ENCODE measurements around the gene TRAK2.
"Not testable (repeated sequence)": the region's sequence is repeated elsewhere in the genome, so short reads cannot be mapped to it uniquely, and the experiment has no call there.

The TRAK2 gene, protein sequence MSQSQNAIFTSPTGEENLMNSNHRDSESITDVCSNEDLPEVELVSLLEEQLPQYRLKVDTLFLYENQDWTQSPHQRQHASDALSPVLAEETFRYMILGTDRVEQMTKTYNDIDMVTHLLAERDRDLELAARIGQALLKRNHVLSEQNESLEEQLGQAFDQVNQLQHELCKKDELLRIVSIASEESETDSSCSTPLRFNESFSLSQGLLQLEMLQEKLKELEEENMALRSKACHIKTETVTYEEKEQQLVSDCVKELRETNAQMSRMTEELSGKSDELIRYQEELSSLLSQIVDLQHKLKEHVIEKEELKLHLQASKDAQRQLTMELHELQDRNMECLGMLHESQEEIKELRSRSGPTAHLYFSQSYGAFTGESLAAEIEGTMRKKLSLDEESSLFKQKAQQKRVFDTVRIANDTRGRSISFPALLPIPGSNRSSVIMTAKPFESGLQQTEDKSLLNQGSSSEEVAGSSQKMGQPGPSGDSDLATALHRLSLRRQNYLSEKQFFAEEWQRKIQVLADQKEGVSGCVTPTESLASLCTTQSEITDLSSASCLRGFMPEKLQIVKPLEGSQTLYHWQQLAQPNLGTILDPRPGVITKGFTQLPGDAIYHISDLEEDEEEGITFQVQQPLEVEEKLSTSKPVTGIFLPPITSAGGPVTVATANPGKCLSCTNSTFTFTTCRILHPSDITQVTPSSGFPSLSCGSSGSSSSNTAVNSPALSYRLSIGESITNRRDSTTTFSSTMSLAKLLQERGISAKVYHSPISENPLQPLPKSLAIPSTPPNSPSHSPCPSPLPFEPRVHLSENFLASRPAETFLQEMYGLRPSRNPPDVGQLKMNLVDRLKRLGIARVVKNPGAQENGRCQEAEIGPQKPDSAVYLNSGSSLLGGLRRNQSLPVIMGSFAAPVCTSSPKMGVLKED

DNA sequence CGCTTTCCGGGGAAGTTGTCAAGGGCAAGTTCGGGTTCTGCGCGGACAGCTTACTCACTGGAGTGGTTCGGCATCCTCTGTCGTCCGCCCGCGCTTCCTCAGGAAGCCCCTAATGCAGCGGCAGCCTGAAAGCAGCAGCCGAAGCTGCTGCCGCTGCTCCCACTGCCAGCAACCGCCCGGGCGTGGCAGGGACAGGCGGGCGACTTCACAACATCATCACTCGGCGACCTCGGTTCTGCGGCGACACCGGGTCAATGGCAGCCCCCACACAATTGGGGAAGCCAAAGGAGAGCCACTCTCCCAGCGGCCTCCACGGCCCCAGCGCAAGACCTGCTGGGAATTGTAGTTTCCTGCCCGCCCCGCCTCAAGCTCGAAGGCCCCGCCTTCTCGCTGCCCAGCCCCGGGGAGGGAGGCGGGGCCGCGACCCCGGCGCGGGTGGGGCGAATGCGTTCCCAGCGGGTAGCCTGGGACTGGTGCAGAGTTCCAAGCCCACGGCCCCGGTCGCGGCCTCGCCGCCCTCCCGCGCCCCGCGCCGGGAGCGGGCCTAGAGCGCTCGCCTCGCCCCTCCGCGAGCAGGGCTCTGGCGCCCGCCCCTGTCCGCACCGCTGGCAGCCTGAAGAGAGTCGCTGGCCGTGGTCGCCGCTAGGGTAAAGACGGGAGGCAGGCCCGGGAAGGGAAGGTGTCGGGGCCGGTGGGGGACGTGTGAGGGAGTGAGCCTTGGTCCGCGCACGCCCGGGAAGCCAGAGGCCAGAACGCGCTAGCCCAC, at the start of gene TRAK2, which contains the start of gene STRADB:
Gene TRAK2, minus strand, starts transcription at position 167 of the 766 bp plus-strand sequence. CDS start 30,951 bp downstream, outside the sequence.
Gene STRADB, plus strand, starts transcription at position 449 of the 766 bp plus-strand sequence. CDS start 3,101 bp downstream, outside the sequence.
- peak; percentile 97 for DNase-seq

DNA sequence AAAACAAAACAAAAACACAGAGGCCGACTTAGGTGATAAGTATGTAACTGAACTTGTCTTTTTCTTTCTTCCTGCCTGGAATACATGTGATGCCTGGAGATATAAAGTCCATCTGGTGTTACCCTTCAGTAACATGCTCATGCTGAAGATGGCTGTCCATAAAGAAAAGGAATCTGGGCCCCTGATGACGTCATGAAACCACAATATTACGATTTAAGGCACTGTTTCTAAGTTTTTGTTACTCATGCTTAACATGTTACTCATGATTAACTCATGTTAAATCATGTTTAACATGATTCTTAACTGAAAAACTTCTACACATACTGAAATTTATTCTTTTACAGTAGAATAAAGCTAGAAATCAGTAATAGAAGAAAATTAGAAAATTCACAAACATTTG, 49.3 kb upstream of the TRAK2 start:
- DNase-seq, result no peak

DNA sequence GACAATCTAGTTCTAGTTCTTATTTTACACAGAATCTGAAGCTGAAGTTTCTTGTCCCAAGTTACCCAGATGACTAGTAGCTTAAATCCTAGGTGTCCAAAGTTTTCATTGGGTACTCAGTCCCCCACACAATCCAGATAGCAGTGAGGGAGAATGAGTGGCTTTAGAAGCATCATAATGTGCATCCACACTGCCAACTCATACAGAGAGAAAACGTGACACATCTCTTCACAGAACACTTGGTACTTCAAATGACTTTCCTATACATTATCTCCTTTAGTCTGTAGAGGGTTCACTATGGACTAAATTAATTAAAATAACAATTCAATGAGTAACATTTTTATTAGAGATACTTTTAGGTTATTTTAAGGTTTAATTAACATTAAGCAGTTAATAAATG, 45.5 kb upstream of the TRAK2 start:
- no peak for DNase-seq

DNA sequence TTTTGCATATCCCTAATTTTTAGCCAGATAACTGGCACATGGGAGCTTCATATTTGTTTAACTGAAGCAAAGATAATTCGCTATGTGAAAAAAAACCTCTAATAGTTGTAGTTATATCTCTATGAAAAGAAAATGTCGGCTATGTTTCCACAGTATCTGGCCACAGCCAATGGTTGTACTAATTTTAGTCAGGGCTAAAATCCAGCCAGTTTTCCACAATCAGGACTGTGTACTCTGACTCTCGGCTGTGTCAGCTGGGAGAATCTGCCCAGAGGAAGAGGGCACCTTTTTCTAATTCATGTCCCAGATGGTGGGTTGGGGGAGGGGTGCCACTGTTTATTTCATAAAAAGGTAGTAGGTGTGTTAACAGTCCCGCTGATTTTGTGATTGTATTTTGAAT, 39.0 kb upstream of the TRAK2 start:
- DNase-seq, result no peak

DNA sequence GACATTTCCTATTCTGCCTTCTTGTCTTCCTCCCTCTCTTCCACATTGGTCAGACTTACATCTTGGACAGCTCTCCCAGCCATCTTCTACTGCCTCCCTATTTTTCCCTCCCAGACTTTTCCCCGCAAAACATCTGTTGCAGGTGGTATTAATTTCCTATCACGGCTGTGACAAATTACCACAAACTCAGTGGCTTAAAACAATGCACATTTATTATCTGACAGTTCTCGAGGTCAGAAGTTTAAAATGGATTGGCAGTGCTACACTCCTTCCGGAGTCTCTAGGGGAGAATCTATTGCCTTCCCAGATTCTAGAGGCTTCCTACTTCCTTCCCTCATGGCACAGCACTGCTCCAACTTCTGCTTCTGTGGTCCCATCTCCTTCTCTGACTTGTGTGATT, 33.5 kb upstream of the TRAK2 start:
- DNase-seq, result no peak

DNA sequence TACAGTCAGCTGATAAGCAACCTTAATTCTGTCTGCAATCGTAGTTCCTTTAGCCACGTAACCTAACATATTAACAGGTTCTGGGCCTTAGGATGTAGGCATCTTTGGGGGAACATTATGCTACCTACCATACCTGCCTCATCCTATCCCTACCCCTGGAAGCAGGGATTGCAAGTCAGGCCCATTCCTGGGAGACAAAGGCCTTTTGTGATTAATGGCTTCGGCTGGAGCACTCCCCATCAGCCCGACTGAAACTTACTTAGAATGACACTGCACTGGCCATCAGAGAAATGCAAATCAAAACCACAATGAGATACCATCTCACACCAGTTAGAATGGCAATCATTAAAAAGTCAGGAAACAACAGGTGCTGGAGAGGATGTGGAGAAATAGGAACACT, 32.5 kb upstream of the TRAK2 start:
- not testable (repeated sequence) for DNase-seq

DNA sequence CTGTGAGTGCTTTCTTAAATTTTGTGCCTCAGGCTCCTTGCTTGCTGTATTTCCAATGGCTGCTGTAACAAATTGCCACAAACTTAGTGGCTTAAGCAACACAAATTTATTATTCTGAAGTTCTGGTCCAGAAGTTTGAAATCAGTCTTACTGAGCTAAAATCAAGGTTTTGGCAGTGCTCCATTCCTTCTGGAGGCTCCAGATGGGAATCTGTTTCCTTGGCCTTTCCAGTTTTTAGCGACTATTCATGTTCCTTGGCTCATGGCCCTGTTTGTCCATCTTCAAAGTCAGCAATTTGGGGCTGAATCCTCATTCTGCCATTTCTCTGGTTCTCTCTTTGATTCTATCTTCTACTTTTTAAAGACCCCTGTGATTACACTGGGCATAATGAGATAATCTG, 32.1 kb upstream of the TRAK2 start:
- DNase-seq, result no peak

DNA sequence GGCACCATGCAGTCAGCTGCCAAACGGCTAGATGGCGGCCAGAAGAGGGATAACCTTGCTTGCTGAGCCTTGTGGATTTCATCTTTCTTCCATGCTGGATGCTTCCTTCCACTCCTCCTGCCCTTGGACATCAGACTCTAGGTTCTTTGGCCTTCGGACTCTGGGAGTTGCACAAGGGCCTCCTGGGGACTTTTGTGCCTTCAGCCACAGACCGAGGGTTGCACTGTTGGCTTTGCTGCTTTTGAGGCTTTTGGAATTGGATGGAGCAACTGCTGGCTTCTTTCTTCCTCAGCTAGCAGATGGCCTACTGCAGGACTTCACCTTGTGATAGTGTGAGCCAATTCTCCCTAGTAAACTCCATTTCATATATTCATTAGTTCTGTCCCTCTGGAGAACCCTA, 31.3 kb upstream of the TRAK2 start:
- no peak for DNase-seq

DNA sequence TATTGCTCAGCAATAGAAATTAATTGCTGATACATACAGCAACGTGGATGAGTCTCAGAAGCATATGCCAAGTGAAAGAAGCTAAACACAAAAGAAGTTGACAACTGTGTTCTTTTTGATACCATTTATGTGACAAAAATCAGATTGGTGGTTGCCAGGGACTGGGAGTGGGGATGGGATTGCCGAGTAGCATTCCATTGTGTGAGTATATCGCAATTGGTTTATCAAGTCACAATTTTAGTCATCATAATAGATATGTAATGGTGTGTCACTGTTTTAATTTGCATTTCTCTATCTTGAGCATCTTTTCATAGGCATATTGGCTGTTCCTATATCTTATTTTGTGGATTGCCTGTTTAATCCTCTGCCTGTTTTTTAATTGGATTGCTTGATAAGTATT, 21.2 kb upstream of the TRAK2 start:
- DNase-seq, result no peak

DNA sequence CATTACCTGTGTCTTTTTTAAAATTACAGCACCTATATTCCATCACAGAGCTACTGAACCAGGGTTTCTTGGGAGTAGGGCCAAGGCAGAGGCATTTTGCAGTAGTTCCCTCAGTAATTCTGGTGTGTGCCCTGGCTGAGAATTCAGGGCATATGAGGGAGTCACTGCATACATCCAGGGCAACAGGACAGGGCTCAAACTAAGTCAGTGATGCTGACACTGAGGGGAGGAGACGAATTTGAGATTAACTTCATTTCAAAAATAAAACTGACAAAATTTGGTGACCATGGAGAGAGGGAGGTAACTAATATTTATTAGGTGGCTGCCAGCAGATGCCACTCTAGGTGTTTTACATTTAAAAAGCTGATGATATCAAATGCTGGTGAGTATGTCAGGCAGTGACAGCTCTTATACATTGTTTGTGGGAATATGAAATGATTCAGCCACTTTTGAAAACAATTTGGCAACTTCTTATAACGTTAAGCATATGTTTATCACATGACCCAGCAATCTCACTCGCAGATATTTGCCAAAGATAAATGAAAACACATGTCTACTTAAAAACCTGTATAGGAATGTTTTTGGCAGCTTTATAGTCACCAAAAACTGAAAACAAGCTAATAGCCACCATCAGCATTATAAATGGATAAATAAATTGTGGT, 20.6 kb upstream of the TRAK2 start:
- no peak for DNase-seq

DNA sequence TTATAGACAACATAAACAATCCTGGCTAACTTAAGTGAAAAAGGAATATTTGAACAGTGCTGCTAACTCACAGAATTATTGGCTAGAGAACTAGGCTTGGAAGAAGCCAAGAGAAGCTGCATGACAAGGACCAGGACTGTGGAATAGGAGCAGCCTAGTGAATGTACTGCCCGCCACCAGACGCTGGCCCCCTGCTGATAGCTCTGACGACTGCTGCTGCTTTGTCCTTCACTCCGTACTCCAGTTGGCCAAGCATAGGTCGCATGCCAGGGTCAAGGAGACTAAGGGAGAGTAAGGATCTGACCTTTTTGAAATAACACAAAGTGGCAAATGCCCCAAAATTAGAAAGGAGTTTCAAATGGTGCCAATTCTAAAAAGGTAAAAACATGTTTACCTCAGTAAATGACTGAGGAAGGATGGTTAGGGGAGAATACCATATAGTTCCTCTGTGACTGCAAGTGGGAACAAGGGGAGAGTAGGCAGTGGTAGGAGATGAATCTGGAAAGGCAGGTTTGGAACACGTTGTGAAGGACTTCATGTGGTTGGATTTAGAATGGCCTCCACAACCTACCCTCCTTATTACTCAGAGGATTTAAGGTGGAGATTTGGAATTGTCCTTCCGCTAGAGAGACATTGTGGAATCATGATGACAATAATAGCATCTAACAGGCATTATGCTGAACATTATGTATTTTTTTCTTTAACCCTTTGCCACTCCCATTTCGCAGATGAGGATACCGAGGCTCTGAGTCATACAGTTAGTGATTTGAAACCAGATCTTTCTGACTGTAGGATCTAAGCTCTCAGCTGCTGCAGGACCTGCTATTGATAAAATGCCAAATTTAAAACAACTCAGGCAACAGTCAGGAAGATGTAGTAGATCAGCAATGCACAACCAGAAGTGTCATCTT, 19.8 kb upstream of the TRAK2 start:
- no peak for DNase-seq

DNA sequence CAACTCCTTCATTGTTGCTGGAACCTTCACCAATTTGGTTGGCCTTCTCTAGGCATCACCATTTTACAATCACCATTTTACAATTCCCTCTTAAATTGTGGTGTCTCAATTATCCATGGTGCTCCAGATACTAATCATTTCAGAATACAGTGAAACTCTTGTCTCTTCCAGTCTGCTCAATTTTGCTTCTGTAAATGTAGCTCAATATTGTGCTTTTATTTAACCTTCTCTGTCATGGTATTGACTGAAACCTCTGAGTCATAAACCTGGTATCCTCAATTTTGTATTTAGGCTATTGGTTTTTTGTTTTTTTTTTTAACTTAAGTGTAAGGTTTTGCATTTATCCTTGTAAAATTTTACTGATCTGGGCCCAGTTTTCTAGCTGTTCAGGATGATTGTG, 16.4 kb upstream of the TRAK2 start:
- no peak for DNase-seq

DNA sequence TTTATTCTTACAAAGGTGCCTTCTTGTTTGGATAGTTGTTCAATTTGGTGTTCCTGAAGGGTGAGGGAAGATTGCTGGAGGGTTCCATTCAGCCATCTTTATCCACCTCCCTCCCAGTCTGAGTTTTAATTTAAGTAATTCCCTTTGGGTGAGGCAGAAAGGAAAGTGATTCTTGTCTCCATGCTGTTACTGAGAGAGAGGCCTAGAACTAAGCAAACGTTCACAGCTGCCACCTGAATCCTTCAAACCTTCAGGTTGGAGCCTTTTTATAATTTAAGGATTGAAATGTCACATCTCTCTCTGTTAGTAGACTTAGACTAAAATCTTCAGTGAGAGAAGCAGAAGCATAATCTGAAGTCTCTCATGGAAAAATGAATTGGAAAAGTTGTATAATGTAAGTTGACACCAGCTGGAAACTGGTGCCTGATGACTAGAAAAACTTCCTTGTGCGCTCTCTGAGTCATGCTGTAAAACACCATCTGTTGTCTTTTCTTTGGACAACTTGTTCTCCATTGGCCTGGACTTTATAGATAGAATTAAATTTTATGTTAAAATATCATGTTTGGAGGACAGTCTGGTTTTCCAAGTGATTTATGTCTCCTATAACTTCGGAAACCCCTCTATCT, 14.9 kb upstream of the TRAK2 start:
- no peak for DNase-seq

DNA sequence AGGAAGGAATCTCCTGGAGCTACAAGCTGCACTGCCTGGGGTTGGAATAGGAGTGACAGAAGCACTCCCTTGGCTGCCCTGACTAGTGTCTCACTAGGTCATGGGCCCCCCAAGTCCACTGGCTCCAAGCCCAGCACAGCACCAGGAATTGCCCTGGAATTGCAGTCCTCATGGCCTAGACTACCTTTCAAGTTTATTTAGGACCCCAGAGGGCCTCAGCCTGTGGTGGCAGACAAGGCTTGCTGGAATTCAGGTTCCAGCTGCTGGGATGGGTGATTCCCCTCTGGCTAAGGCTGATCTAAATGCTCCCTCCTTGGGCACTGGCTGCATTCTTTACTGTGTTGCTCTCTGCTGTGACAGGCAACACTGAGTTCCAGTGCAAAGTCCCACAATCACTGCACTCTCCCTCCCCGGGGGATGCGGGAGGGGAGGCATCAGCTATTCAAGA, 14.3 kb upstream of the TRAK2 start:
- no peak for DNase-seq

DNA sequence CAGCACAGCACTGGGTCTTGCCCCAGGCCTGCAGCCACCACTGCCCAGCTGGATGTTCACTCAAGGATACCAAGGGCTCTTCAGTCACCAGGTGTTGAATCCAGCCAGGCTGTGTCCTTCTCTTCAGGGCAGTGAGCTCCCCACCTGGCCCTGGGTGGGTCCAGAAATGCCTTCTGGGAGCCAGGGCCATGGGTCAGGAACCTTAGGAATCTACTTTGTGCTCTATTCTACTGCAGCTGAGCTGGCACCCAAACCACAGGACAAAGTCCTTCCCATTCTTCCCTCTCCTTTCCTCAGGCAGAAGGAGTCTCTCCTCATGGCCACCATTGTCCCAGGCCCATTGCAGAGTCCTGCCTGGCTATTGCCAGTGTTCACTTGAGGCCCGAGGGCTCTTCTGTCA, 13.3 kb upstream of the TRAK2 start:
- DNase-seq, result no peak

DNA sequence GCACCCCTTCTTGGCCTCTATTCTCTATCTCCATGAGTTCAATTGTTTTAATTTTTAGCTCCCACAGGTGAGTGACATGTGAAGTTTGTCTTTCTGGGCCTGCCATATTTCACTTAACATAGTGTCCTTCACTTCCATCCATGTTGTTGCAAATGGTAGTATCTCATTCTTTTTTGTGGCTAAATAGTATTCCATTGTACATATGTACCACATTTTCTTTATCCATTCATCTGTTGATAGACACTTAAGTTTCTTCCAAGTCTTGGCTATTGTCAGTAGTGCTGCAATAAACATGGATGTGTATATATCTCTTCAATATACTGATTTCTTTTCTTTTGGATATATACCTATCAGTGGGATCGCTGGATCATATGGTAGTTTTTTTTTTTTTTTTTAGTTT, 9.3 kb upstream of the TRAK2 start:
- DNase-seq, result no peak

DNA sequence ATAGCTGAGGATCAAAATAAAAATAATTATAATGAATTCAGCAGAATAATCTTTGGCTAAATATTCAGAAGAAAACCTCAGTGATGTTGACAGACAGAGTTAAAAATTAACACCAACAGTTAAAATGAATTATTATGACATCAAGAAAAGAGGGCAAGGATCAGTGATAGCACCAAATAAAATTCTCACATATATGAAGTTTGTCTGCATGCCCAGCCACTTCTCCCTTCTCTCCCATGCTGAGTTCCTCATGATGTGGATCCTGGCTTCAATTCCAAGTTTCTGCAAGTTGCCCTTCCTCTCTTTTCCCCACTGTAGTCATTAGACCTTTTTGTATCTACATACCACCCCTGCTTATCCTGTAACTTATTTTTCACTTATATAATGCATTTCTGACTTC, 7.1 kb upstream of the TRAK2 start:
- no peak for DNase-seq

DNA sequence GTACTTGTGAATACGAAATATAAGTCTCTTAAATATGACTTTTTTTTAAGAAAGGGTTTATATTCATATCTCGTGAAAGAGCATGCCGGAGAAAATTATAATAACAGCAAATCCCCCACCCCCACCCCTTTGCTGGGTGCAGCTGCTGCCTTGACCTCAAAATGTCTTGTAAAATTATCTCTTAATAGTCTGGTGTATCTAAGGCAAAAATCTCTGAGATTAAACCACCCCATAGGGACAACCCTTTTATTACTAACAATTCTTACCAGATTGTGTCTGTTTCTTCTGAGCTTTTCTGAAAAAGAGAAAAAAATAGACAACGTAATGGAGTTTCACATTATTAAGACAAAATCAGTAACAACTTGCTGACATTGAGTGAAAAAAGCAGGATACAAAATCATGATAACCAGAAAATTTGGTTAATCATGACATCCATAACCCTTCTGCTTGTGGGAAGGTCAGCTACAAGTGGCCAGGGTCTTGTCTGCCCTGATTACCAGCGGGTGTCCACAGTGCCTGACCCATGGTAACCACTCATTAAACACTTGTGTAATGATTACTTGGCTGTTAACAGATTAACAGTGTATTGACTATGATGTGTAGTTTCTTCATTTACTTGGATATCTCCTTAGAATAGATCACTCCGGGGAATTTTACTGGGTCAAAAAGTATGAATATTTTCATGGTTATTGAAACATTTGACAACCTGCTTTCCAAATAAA, 1.8 kb upstream of the TRAK2 start:
- no peak for DNase-seq

DNA sequence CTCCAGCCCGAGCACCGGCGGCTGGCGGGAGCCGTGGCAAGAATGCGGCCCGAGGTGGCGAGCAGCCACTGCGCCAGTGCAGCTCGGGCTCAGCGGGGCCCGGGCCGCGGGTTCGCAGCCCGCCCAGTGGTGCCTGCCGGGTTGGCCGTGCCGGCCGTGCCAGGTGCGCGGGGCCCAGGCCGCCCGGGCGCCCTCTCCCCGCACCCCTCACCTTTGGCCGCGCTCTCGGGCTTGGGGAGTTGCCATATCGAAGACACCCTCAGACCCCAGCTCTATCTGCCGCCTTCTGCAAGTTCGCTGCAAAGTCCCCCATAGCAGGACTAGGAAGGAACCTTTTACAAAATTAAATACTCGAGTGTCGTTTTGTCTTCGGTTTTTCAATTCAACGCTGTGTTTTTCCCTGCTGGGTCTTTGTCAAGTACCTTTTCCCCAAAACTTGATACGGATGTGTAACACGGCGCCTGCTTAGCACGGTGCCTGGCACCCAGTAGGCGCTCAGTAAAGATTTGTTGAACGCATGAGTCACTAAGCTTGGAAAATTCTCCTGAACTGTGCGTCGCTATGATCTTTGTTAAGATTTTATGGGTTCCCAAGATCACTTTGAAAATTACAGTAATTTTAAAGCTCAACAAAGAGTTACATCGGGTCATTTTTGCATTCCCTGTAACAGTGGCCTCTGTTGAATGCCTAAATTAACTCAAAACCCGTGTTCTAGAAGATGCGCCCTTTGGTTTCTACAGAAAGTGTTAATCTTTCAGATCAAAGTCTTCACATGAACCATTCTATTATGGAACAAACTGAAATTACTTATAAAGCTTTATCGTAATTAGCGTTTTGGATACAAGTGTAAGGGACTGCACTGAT, 1.0 kb upstream of the TRAK2 start:
- no peak for DNase-seq
